Stimulated activated CD4-positive, alpha-beta T cell treated with anti-CD3 and anti-CD28 coated beads, Interleukin-4, amount 100 ng/mL, for 48 hours (primary cell): ENCODE data around the gene TIPRL.
A peak's percentile ranks its signal among the peaks of the same experiment; 100 is the strongest.
"Not testable (repeated sequence)": the region's sequence is repeated elsewhere in the genome, so short reads cannot be mapped to it uniquely, and the experiment has no call there.

Experiments
- DNase-seq, 2 donors: peaks; one replicate each; pipeline ENCODE4 v3.0.0-alpha.2; 2020; ENCODE audit warnings: low read depth in 2 of 2

TIPRL gene

DNA sequence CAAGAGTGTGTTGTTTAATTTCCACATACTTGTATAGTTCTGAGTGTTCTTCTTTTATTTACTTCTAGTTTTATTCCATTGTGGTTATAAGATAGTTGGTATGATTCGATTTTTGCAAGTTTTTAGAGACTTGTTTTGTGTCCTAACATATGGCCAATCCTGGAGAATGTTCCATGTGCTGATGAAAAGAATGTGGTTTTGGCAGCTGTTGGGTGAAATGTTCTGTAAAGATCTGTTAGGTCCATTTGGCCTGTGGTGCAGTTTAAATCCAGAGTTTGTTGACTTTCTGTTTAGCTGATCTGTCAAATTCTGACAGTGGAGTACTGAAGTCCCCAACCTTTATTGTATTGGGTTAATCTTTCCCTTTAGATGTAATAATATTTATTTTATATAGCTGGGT lies 19.5 kb upstream of the TIPRL start:
- DNase-seq = no peak

DNA sequence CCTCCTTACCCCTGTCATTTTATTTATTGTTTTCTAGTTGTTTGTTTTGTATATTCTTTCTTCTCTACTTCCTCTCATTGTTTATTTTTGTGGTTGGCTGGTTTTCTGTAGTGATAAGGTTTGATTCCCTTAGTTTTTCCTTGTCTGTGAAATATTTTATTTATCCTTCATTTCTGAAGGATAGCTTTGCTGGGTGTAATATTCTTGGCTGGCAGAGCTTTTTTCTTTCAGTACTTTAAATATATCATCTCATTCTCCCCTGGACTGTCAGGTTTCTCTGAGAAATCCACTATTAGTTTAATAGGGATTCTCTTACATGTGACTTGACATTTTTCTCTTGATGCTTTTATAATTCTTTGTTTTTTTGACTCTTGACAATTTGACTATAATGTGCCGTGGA lies 18.8 kb upstream of the TIPRL start:
- DNase-seq = no peak

DNA sequence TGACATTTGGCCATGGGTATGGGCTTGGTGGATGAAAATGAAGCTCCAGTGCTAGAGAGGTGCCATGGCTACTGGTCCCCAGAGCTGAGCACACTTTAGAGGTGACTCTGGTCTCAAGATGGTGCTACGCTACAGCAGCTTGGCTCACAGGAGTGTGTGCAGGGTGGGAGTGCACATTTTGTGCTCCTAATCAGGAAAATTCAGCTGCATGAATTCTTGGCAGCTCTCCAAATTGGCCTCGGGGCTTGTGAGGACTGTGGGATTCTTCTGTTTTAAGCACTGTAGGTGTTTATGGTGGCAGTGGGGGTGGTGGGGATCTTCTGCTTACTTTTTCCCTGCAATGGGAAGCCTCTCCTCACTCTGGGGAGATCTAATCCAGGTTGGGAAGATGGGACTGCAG lies 17.3 kb upstream of the TIPRL start:
- DNase-seq = no peak

DNA sequence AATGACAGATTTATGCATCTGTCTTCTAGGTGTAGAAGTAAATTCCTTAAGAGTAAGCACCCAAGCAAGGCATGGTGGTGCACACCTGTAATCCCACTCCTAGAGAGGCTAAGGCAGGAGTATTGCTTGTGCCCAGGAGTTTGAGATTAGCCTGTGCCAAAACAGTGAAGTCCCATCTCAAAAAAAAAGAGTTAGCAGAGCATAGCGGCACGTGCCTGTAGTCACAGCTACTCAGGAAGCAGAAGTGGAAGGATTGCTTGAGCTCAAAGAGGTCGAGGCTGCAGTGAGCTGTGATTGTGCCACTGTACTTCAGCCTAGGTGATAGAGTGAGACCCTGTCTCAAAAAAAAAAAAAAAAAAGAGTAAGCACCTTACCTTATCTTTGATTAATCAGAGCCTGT lies 15.1 kb upstream of the TIPRL start:
- DNase-seq = no peak

DNA sequence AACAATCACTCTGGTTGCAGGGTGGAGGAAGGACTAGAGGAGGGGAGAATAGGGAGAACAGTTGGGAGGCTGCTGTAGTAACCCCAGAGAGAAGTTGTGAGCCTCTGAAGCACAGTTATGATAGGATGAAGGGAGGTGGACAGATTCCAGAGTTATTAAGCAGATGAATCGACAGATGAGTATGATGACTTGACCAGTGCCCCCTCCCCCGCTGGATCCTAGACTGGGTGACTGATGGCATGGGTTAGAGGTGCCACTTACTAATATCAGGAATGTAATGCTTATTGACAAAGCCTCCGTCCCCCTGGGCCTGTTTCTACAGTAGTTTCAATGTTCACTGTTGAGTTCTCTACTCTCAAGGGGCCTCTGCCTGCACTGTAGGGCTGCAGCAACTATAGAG lies 14.0 kb upstream of the TIPRL start:
- DNase-seq = no peak

DNA sequence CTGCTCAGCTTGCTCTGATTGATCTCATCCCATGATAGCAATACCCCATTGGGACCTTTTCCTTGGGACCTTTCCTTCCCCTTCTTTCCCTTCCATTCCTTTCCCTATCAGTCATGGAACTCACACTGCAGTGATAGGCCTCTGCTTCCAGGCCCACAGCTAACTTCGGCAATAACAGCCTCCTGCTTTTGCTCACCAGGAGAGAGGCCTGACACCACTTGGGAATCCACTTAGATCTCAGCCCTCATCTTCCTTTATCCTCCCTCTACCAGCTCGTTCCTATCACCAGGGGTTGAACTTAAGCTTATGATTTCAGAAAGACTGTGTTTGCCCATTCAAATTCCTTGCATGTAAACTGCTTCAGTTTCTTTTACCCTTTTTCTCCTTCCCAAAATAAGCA lies 11.0 kb upstream of the TIPRL start:
- no peak for DNase-seq

DNA sequence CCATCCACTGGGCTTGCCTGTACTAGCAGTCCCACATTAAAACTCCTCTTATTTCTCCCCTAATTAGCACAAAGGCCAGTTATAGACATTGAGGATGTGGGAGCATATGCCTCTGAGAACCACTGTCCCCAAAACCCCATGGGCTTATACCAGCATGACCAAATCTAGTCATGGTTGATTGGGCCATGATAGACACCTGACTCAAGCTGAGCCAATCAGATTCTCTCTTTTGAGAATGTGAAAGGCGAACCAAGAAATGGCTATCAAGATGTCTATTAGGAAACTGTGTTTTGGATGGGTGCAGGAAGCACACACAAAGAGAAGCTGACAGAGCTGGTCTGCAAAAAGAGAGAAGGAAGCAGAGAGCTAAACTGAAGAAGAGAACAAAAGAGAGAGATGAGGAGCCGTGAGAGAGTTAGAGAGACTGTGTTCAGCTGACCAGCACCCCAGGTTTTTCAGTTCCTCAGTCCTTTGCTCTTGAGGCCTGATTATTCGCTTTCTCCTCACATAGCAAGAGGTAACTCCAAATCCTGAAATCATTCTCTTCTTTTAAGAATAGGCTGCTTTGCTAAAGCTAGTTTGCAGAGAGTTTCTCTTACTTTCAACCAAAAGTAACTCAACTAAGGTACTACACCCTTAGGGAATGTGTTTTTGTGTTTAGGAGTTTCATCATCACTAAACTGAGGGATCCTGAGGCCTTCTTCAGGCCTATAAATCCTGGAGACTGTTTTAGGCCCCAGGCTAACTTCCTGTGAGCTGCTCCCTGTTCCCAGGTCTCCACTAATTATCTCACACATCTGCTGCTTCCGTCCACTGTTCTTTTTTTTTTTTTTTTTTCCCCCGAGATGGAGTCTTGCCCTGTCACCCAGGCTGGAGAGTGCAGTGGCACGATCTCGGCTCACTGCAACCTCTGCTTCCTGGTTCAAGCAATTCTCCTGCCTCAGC lies 7.9 kb upstream of the TIPRL start:
- no peak for DNase-seq

DNA sequence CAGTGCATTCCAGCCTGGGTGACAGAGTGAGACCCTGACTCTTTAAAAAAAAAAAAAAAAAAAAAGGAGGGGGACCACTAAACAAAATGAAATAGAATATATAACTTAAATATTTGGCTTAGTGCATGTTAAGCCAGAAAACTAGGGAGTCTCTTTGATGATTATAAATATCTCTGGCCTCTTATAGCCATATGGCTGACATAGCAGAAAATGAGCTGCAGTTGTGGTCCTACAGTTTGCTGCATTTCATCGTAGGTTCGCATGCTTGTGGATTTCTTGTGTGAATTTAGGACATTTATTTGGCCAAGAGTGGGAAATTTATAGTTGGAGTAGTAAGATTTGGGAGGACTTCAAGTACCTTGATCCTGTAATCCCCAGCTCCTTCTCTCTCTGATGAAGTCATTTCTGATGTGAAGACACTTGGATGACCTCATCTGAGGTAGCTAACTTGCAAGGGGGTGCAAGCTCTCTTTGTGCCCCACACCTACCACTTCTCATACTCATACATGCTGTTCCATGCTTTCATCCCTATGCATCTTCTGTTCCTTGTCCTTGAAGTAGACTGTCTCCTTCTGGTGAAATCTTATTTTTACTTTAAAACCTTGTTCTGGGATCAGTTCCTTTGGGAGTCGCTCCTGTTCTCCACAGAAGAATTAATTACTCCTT lies 6.4 kb upstream of the TIPRL start:
- DNase-seq = no peak

DNA sequence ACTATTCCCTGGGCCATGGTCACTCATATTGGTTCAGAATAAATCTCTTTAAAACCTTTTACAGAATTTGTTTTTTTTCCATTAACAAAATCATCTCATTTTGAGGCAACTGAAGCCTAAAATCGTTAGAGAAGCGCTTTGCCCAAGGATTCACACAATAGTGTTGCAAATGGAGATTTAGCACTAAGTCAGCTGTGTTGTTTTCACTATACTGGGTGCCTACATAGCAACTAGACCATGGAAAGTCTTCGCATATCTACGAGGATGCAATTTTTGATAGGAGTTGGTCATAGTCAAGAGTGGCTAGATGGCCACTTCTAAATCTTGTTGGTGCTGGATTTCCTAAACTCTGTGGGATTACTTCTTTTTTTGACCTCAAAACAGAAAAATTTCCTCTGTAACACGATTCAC lies 530 bp upstream of the TIPRL start:
- no peak for DNase-seq

DNA sequence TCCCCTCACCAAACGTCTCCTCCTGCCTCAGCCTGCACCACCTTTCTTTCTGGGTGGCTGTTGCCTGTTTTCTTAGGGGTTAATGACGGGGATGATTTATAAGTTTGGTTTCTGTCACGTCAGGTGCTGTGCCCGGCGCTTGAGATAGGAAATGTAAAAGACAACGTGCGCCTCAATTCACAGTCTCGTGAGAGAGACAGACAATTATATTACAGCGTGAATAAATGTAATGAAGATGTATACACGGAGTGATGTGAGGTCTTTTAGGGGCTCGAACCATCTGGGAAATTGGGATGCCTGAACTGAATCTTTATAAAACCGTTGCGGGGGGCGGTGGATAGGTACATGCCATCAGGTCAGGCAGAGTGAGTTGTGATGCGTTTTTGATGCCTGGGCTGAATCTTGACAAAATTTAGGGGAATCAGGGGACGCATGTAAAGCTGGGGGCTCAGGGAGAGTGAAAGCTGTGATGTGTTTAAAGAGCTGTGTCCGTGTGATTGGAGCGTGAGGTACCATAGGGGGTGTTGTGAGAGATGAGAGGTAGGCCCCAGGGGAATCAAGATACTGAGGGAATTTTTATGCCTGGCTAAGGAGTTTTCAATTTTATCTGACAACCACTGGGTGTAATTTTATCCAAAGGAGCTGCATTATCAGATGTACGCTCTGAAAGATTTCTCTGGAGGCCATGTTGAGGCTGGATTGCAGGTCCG lies 831 bp downstream of the TIPRL start:
- DNase-seq = peak in 1 of 2 donors; percentile 1

DNA sequence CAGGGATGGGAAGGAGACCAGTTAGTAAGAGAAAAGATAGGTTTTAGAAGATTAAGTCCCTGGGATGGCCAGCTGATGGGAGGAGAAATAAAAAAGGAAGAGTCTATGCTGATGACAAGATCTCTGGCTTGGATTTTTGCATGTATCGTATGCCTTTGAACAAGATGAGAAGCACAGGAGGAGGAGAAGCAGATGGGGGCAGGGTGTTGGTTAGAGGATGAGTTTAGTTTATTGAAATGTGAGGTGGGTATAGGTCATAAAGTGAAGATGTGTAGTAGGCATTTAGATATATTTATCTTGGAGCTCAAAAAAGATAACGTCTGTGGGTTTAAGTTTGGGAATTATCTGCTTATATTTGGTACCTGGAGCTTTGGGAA lies 1.4 kb downstream of the TIPRL start:
- DNase-seq = no peak

DNA sequence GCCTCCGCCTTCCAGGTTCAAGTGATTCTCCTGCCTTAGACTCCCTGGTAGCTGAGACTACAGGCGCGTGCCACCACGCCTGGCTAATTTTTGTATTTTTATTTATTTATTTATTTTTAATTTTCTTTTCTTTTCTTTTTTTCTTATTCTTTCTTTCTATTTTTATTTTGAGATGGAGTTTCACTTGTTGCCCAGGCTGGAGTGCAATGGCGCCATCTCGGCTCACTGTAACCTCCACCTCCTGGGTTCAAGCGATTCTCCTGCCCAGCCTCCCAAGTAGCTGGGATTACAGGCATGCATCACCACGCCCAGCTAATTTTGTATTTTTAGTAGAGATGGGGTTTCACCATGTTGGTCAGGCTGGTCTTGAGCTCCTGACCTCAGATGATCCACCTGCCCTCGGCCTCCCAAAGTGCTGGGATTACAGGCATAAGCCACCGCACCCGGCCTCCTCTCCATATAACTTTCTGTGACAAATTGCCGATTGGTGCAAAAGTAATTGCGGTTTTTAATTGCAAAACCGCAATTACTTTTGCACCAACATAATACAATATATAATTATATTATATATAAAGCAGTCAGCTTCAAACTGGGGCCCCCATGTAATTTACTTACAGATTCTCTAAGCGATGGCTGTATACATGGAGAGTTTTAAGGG lies 2.4 kb downstream of the TIPRL start:
- DNase-seq = not testable (repeated sequence)

DNA sequence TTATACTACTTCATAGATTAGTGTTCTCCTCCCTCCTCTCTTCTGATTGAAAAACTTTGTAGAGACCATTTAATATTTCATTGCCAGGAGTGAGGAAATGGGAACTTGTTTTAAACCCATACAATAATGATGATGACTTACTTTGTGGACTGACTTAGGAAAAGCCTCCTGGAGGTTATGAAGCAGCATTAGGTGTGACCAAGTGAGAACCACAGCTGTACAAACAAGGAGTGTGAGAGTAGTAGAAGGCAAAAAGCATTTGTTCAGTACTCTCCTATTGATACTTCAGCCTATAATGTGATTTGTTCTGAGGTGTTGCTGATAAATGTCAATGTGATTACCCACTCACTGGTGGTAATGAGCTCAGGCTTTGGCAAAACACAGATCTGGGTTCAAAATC lies 8.4 kb downstream of the TIPRL start:
- no peak for DNase-seq

DNA sequence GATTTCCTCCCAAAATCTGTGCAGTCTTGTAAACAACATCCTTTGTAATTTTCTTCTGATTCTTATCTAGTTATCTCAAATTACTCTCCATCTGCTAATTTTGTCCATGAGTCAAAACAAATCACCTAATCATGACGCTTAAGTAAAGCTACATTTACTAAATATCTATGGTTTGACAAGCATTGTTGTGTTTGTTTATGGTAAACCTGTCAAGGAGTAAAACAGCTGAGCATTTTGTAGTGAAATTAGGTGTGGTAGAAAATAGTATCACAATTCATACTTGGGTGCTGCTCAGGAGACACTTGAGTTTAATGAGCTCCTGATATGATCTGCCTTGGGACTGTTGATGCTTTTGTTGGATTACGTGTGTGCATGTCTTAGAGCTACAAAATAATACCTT lies 11.6 kb downstream of the TIPRL start:
- DNase-seq = no peak

DNA sequence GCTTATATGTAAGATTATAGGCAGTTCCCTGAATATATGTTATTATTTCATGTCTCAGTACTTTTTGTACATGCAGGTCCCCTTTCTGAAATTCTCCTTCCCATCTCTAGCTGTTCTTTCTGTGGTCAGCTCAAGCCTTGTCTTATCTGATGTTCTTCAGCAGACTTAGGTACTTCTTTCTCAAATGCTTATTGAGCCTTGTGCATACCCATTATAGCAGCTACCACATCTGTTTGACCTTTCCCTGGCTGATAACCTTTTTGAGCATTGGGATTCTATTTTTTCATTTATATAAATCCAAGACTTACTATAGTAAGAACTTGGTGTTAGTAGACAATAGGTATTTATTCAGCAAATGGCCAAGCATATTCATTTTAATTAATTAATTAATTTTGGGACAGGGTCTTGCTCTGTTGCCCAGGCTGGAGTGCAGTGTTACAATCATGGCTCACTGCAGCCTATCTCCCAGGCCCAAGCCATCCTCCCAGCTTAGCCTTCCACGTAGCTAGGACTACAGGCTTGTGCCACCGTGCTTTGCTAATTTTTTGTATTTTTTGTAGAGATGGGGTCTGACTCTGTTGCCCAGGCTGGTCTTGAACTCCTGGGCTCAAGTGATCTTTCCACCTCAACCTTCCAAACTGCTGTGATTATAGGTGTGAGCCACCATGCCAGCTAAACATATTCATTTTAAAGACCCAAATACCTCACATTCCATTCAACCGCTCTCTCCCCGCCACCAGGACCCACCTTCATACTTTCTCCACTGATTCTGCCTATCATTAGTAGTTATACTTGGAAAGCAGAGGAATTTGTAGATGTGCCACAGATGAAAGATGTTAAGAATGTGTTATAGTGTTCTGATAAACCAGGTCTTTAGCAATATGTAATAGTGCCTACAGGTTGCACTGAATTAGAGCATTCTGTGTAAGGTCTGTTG lies 16.7 kb downstream of the TIPRL start:
- no peak for DNase-seq

DNA sequence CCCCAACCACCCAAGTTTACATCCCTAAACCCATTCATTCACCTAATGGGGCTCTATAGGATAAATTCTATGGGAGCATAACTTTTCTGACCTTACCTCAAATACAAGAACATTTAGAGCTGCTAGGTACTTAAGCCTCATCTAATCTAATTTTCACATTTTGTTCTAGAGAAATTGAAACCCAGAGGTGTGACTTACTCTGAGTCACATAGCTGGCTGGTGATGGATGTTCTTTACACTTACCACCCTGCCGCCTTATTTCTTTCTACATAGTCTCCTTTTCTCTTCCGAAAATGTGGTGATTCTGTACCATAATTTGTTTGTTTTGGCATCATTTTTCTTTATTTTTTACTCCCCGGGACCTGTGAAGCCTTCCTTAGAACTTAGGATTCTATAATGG lies 20.3 kb downstream of the TIPRL start:
- no peak for DNase-seq

DNA sequence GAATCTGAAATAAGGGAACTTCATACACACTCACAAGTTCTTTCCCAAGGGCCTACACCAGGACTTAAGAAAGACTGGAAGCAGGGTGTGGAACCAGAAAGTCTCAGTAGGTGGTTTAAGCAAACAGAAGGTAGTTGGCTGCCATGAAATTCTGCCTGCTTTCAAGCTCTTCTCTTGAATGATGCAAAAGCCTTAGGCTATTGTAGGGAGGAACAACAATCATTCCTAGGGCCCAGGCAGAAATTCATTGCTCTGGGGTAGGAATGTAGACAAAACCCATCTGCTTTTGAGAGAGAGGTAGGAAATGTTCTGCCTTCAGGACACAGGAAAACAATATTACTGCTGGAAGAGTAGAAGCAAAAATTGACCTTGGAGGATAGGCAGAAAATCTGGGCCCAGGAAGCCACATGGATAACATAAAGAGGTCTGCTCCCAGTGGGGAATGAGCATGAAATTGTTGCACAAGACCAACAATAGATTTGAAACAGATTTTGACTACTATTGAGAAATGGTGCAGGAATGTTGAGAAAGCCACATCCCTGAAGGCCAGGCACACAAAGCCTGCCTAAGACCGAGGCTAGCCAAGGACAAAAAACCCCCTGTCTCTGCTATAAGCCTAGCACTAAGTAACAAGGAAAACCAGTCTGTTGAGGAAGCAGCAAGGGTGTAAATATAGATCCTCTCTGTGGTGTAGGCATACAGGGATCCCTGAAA lies 24.3 kb downstream of the TIPRL start:
- DNase-seq = no peak

DNA sequence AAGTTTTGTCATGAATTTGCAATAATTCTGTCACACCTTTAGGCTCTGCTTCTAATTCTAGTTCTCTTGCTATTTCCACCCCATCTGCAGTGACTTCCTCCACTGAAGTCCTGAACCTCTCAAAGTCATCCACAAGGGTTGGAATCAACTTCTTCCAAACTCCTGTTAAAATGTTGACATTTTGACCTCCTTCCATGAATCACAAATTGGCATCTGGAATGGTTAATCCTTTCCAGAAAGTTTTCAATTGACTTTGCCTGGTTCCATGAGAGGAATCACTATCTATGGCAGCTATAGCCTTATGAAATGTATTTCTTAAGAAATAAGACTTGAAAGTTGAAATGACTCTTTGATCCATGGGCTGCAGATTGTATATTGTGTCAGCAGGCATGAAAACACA lies 27.3 kb downstream of the TIPRL start:
- DNase-seq = no peak

DNA sequence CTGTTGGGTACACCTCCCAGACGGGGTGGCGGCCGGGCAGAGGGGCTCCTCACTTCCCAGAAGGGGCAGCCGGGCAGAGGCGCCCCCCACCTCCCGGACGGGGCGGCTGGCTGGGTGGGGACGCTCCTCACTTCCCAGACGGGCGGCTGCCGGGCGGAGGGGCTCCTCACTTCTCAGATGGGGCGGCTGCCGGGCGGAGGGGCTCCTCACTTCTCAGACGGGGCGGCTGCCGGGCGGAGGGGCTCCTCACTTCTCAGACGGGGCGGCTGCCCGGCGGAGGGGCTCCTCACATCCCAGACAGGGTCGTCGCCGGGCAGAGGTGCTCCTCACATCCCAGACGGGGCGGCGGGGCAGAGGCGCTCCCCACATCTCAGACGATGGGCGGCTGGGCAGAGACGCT lies 28.9 kb downstream of the TIPRL start:
- DNase-seq = not testable (repeated sequence)

DNA sequence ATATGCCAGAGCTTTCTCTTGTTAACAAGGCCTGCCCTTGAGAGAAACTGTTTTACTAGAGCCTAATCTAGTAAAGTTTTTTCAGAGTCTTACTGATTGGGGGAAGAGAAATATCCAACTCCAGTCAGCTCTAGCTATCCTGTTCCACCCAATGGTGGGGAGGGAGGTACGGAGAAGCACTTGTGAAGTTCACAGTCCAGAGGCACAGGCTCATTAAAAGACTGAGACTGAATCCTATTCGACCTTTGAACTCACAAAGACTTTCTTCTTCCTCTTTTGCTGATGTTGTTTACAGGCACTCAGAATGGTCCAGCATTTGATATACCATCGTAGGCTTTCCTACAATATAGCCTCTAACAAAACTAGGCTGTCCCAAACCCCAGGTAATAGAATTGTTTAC lies 31.6 kb downstream of the TIPRL start:
- DNase-seq = no peak
